ENCODE results near the gene NPM1.

NPM1 gene

DNA sequence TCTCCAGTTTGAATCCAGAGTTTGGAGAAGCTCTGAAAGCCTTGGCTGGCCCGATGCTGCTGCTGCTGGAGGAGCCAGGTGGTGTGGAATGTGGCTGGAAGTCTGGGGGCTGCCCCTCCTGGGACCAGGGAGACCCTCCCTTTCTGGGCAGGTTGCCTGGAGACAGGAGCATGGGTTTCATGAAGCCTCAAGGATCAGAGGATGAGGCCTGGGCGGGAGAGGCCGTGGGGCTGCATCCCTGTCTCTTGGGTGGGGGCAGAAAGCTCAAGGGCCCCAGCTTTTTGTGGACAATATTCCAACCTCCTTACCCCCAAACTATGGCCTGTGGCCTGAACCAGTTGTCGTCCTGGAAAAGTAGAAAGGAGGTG is 41.9 kb downstream of the NPM1 start:
- no peak overlapping the region for H3K4me3 ChIP-seq (ENCODE audit: low read length)
- no peaks in the 10 kb centered on the region for H3K4me1 ChIP-seq (ENCODE audit: insufficient read depth, low read length)
- no peaks in the 10 kb centered on the region for H3K9me3 ChIP-seq (ENCODE audit: low read length)
- no peak overlapping the region for H2AFZ ChIP-seq (ENCODE audit: low read depth, low read length)
- H3K36me3 ChIP-seq (ENCODE audit: insufficient read depth, low read length) = no peaks in the 10 kb centered on the region
- H3K27me3 ChIP-seq (ENCODE audit: insufficient read depth, low read length) = no peaks in the 10 kb centered on the region

DNA sequence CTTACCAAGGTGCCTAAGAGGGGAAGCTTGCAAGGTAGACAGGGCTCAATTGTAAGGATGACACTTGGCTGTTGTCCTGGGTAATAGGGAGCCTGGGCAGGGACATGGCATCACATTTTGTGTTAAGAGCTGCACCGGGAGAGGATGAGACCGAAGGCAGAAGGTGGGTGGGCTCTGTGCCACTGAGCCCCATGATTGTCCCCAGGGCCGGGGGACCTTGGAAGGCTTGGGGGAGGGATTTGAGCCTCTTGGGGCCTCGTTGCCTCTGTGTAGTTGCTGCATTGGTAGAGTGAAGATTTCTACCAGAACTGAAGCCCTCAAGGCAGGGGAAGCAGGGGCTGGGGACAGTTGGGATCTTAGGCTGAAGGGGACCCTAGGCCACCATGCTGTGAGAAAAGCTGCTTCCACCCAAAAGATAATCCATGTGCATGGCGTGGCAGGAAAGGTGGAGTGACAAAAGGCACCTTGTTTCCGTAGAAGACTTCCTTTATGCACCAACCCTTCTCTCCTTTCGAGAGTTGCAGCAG is 43.7 kb downstream of the NPM1 start:
- no peaks in the 10 kb centered on the region for H3K9me3 ChIP-seq (ENCODE audit: low read length)
- H3K4me3 ChIP-seq (ENCODE audit: low read length) = no peak overlapping the region
- H2AFZ ChIP-seq (ENCODE audit: low read depth, low read length) = no peak overlapping the region
- H3K27me3 ChIP-seq (ENCODE audit: insufficient read depth, low read length) = no peaks in the 10 kb centered on the region
- H3K36me3 ChIP-seq (ENCODE audit: insufficient read depth, low read length) = no peaks in the 10 kb centered on the region
- H3K4me1 ChIP-seq (ENCODE audit: insufficient read depth, low read length) = no peaks in the 10 kb centered on the region

DNA sequence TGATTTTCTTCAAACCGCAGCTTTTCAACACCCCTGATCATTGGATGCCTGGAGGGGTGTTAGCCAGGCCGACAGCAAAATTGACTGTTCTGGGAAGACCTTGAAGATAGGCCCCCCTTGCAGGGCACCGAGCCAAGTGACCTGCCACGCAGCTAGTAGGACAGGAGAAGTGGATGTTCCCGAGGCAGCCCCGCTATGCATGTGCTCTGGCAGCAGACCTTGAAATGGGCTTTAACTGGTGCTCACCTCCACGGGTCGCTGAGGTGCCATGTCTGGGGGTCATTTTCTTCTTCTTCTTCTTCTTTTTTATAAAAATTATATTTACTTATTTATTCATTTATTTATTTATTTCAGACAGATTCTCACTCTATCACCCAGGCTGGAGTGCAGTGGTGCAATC is 44.4 kb downstream of the NPM1 start:
- Histone ChIP-seq H3K4me3 (ENCODE audit: low read length) (no peak overlapping the region), H3K9me3 (ENCODE audit: low read length) (no peaks in the 10 kb centered on the region), H3K4me1 (ENCODE audit: insufficient read depth, low read length) (no peaks in the 10 kb centered on the region), H3K27me3 (ENCODE audit: insufficient read depth, low read length) (no peaks in the 10 kb centered on the region), H2AFZ (ENCODE audit: low read depth, low read length) (no peak overlapping the region), H3K36me3 (ENCODE audit: insufficient read depth, low read length) (no peaks in the 10 kb centered on the region)

DNA sequence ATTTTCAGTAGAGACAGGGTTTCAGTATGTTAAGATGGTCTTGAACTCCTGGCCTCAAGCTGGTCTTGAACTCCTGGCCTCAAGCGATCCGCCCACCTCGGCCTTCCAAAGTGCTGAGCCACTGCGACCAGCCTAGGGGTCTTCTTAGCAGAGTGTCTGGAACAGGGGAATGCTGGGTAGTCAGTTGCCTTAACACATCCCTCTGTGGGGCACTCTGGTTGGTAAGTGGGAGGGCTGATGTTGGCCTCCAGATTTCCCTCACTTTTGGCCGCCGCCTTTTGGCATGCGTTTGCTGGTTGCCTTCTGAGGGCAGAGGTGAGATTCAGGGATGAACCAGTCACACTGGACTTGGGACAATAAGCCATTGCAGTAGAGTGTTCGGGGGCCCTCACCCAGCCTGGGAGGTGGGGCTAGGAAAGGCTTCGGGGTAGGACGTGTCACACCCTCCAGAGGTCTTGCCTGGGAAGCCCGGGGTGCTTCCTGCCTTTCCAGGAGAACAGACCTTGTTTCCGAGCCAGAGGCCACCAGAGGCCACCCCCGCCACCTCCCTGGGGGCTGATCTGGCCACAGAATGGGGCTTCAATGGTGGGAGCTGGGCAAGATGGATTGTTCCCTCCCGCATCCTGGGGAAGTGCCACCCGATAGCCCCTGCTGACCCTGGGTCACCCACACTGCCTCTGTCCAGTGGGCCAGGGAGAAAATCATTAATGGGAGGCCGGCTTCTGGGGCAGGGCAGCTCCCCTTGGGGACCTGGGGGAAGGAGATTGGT is 45.1 kb downstream of the NPM1 start:
- H2AFZ ChIP-seq (ENCODE audit: low read depth, low read length) = no peak overlapping the region
- H3K4me3 ChIP-seq (ENCODE audit: low read length) = no peak overlapping the region
- H3K4me1 ChIP-seq (ENCODE audit: insufficient read depth, low read length) = no peaks in the 10 kb centered on the region
- H3K27me3 ChIP-seq (ENCODE audit: insufficient read depth, low read length) = no peaks in the 10 kb centered on the region
- H3K36me3 ChIP-seq (ENCODE audit: insufficient read depth, low read length) = no peaks in the 10 kb centered on the region
- no peaks in the 10 kb centered on the region for H3K9me3 ChIP-seq (ENCODE audit: low read length)

DNA sequence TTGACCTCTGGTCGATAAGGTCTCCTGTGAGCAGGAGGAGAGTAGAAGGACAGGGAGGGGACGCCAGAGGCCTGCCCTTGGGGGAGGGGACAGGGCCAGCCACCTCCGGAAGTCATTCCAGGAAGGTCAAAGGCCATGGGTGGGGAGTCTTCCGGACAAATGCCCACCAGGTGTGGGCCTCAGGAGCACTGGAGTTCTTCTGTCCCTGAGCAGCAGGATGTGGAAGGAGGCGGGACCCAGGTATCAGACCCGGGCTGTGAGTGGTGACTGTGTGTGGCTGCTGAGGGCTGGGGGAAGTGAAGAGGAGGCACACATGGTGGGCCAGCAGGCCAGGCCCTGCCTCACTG is 45.7 kb downstream of the NPM1 start:
- Histone ChIP-seq H2AFZ (ENCODE audit: low read depth, low read length) (no peak overlapping the region), H3K36me3 (ENCODE audit: insufficient read depth, low read length) (no peaks in the 10 kb centered on the region), H3K27me3 (ENCODE audit: insufficient read depth, low read length) (no peaks in the 10 kb centered on the region), H3K4me1 (ENCODE audit: insufficient read depth, low read length) (no peaks in the 10 kb centered on the region), H3K9me3 (ENCODE audit: low read length) (no peaks in the 10 kb centered on the region), H3K4me3 (ENCODE audit: low read length) (no peak overlapping the region)

DNA sequence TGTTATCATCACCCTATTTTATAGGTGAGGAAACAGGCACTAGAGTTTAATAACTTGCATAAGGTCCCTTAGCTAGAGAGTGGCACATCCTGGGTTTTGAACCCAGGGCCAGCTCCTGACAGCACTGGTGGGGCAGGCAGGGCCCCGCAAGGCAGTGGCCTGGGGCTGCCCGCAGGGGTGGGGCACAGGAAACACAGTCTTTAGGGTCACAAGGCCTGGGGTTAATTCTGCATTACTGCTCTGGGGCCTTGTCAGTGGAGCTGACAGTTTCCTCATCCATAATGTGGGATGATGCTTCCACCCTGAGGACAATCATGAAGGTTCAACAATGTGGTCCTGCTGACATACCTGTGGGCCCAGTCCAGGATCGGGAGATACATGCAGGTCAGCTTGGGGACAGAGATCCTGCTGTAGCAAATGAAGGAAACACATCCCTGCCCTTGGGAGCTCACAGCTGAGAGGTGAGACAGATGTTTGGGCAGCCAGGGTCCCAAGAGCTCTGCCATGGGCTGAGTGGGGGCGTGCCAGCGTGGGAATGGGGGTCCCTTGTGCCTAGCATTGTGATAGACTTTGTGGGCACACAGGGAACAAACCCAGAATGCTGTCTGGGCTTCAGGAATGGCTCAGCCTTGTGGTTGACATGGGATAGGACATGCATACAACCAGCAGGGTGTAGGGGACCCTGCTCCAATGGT is 46.5 kb downstream of the NPM1 start:
- H3K36me3 ChIP-seq (ENCODE audit: insufficient read depth, low read length) = no peaks in the 10 kb centered on the region
- H2AFZ ChIP-seq (ENCODE audit: low read depth, low read length) = no peak overlapping the region
- no peaks in the 10 kb centered on the region for H3K4me1 ChIP-seq (ENCODE audit: insufficient read depth, low read length)
- H3K4me3 ChIP-seq (ENCODE audit: low read length) = no peak overlapping the region
- no peaks in the 10 kb centered on the region for H3K27me3 ChIP-seq (ENCODE audit: insufficient read depth, low read length)
- H3K9me3 ChIP-seq (ENCODE audit: low read length) = no peaks in the 10 kb centered on the region

DNA sequence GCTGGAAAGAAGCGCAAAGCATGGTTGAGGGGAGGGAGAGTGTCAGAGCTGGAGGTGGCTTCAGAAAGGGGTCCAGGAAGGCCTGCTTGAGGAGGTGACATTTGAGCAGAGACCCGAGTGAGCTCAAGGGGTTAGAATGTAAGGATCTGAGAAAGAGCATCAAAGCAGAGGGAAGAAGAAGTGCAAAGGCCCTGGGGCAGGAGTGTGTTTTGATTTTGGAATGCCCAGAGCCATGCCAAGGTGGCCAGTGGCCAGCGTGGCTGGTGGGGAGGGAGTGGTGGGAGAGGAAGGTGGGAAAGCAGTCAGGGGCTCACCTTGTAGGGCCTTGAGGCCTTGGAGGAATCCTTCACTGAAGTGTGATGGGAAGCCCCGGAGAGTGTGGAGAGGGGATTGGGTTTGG is 47.2 kb downstream of the NPM1 start:
- Histone ChIP-seq H3K4me1 (ENCODE audit: insufficient read depth, low read length) (no peaks in the 10 kb centered on the region), H3K36me3 (ENCODE audit: insufficient read depth, low read length) (no peaks in the 10 kb centered on the region), H2AFZ (ENCODE audit: low read depth, low read length) (no peak overlapping the region), H3K4me3 (ENCODE audit: low read length) (no peak overlapping the region), H3K27me3 (ENCODE audit: insufficient read depth, low read length) (no peaks in the 10 kb centered on the region), H3K9me3 (ENCODE audit: low read length) (no peaks in the 10 kb centered on the region)

DNA sequence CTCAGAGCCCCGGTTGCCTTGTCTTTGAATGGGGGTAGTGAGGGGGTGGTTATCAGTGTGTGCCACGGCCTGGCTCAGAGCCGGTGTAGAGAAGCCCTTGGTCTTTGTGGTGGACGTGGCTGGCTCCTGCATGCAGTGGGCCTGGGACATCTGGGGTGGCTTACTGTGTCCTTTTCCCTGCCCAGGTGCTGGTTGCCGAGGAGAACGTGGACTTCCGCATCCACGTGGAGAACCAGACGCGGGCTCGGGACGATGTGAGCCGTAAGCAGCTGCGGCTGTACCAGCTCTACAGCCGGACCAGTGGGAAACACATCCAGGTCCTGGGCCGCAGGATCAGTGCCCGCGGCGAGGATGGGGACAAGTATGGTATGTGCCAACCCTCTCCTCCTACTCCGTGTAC is 48.3 kb downstream of the NPM1 start:
- Histone ChIP-seq H3K9me3 (ENCODE audit: low read length) (no peaks in the 10 kb centered on the region), H3K36me3 (ENCODE audit: insufficient read depth, low read length) (no peaks in the 10 kb centered on the region), H3K4me3 (ENCODE audit: low read length) (no peak overlapping the region), H3K27me3 (ENCODE audit: insufficient read depth, low read length) (no peaks in the 10 kb centered on the region), H2AFZ (ENCODE audit: low read depth, low read length) (no peak overlapping the region), H3K4me1 (ENCODE audit: insufficient read depth, low read length) (no peaks in the 10 kb centered on the region)

DNA sequence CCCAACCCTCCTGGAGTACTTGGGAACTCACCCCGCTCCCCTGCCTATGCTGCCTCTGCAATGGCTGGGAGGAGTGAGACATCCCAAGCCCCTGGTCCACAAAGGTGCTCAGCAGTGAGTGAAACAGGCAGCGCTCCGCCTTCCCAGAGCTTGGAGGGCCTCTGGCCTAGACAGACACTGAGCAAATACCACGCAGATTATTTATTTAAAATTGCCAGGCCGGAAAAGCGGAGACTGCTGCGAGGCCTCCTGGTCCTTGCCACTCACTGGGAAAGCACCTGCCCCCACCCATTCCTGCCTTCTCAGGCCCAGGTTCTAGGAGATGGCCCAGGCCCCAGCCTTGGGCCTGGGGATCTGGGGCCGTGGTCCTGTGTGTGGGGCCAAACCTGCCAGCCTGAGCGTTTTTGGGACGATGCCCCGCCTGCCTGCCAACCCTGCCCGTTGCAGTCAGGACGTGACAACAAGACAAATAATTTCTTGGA is 49.2 kb downstream of the NPM1 start:
- Histone ChIP-seq H3K27me3 (ENCODE audit: insufficient read depth, low read length) (no peaks in the 10 kb centered on the region), H3K4me1 (ENCODE audit: insufficient read depth, low read length) (no peaks in the 10 kb centered on the region), H3K36me3 (ENCODE audit: insufficient read depth, low read length) (no peaks in the 10 kb centered on the region), H3K4me3 (ENCODE audit: low read length) (no peak overlapping the region), H2AFZ (ENCODE audit: low read depth, low read length) (no peak overlapping the region), H3K9me3 (ENCODE audit: low read length) (no peaks in the 10 kb centered on the region)

DNA sequence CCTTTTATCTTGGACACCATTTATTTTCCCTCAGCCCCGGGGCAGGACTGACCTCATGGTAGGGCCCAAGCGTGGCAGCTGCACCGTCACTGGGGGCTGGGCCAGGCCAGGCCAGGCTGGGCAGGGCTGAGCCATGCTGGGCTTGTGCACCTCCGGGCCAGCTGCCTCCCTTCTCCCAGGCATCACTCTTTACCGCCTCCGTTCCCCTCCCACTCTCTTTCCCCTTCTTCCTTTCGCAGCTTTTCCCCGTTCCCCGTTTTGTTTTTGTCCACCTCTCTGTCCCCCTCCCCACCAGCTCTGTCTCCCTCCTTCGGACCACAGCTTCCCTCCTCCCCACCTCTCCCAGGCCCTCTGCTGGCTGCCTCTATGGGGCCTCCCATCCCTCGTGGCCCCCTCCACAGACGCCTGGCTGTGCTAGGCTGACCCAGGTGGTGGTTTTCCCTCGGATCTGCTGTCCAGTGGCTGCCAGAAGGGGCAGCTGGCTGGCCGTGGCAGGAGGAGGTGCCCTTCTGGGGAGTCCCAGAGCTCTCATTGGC is 49.7 kb downstream of the NPM1 start:
- H3K27me3 ChIP-seq (ENCODE audit: insufficient read depth, low read length) = no peaks in the 10 kb centered on the region
- no peak overlapping the region for H3K4me3 ChIP-seq (ENCODE audit: low read length)
- H3K4me1 ChIP-seq (ENCODE audit: insufficient read depth, low read length) = no peaks in the 10 kb centered on the region
- H3K36me3 ChIP-seq (ENCODE audit: insufficient read depth, low read length) = no peaks in the 10 kb centered on the region
- no peak overlapping the region for H2AFZ ChIP-seq (ENCODE audit: low read depth, low read length)
- H3K9me3 ChIP-seq (ENCODE audit: low read length) = no peaks in the 10 kb centered on the region

DNA sequence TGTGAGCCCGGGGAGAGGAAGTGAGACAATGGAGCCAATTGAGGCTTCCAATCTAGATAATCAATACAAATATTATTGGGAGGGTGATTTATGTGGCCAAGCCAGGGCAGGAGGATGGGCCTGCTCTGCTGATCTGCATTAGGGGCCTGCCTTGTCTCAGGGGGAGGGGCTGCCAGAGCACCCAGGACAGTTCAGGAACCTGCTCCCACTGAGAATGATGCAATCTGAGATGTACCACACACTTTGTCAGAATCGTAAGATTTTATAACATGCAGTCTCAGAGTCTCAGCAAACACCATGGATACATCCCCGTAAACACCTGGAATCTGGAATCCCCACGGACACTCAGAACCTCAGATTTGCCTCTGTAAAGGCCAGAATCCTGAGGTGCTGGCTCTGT is 51.1 kb downstream of the NPM1 start:
- no peaks in the 10 kb centered on the region for H3K9me3 ChIP-seq (ENCODE audit: low read length)
- H3K27me3 ChIP-seq (ENCODE audit: insufficient read depth, low read length) = no peaks in the 10 kb centered on the region
- H2AFZ ChIP-seq (ENCODE audit: low read depth, low read length) = no peak overlapping the region
- no peaks in the 10 kb centered on the region for H3K36me3 ChIP-seq (ENCODE audit: insufficient read depth, low read length)
- H3K4me3 ChIP-seq (ENCODE audit: low read length) = no peak overlapping the region
- no peaks in the 10 kb centered on the region for H3K4me1 ChIP-seq (ENCODE audit: insufficient read depth, low read length)

DNA sequence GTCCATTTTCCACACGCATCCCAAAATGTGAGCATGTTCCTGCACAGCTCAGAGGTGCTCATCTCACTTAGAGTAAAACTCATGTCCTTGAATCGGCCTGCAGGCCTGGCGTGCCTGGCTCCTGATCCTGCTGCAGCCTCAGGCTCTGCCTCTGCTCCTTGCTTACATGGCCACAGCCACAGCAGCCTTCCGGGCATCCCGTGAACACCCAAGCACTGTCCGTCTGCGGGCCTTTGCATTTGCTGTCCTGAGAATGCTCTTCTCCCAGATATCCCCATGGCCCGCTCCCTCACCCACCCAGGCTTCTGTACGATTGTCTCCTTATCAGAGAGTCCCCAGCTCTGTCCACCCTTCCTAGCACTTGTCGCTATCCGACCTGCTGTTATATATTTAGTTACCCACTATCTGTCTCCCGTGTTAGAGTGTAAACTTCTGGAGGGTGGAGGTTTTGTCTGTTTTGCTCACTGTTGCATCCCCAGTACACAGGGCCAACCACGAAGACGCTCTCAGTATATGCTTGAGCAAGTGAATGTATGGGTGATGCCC is 53.7 kb downstream of the NPM1 start:
- no peaks in the 10 kb centered on the region for H3K9me3 ChIP-seq (ENCODE audit: low read length)
- no peak overlapping the region for H3K4me3 ChIP-seq (ENCODE audit: low read length)
- H3K36me3 ChIP-seq (ENCODE audit: insufficient read depth, low read length) = no peaks in the 10 kb centered on the region
- H2AFZ ChIP-seq (ENCODE audit: low read depth, low read length) = no peak overlapping the region
- H3K4me1 ChIP-seq (ENCODE audit: insufficient read depth, low read length) = no peaks in the 10 kb centered on the region
- no peaks in the 10 kb centered on the region for H3K27me3 ChIP-seq (ENCODE audit: insufficient read depth, low read length)

DNA sequence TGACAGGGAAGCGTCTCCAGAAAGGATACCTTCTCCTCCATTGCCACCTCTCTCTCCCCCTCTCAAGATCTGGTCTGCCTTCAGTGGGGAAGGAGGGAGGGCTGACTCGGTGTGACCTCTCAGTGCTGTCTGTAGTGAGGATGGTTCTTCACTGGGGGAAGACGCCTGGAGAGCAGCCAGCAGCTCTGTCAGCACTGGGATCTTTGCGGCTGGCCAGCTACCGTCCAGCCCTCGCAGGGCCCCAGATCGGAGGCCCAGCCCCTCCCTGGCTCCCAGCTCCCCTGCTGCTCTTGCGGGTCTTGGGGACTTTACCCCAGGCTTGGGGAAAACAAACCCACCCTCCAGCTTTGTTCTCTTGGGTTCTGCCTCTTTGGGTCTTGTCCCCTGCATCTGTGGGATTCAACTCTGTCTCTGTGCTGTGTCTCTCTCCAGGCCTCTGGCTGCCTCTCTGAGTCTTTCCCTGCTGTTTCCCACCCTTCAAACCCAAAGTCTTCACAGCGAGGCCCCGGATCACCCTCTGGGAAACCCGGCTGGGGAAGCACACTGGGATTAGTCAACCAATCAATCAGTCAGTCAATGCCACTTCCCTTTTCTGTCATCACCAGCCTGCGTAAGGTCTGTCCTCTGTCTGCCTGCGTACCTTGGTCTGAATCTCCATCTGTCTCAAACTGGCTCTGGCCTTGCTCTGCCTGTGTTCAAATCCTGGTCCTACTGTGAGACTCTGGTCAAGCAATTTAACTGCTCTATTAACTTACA is 54.8 kb downstream of the NPM1 start:
- Histone ChIP-seq H3K27me3 (ENCODE audit: insufficient read depth, low read length) (no peaks in the 10 kb centered on the region), H3K9me3 (ENCODE audit: low read length) (no peaks in the 10 kb centered on the region), H3K4me3 (ENCODE audit: low read length) (no peak overlapping the region), H2AFZ (ENCODE audit: low read depth, low read length) (no peak overlapping the region), H3K36me3 (ENCODE audit: insufficient read depth, low read length) (no peaks in the 10 kb centered on the region), H3K4me1 (ENCODE audit: insufficient read depth, low read length) (no peaks in the 10 kb centered on the region)

All from neuron (in vitro differentiated cells).